MCF 10A (cell line): Measurements from ENCODE around the gene NFIB. TPM values are rescaled to one million over a fixed set of nuclear protein-coding genes. Genes with fewer than 3 reads are reported as not detected.

Experiments used
- BruUV-seq: library from RNA; stranded (reverse); fragments of 400-500 nt; replicated peaks from 2 replicates; lab custom pipeline; 2021; lab: Mats Ljungman, UMichigan
- CTCF ChIA-PET: fragments of 300-600 bp; sonication (Branson Sonifier 250); formaldehyde crosslinking; extraction: SDS; loops from one replicate; lab custom pipeline; 2021; ENCODE audit warnings: antibody characterized with exemption, inconsistent platforms; lab: Yijun Ruan, JAX
- POLR2A ChIA-PET: fragments of 300-600, 350-650 bp; sonication (Branson Sonifier 250); formaldehyde crosslinking; extraction: SDS; loops from one replicate; lab custom pipeline; 2020; ENCODE audit warnings: antibody characterized with exemption, inconsistent platforms; lab: Yijun Ruan, JAX
- DNase-seq: peaks from one replicate; pipeline ENCODE4 v3.0.0-alpha.2; 2018; ENCODE audit not compliant: unreplicated experiment
- H3K27ac Mint-ChIP-seq: one replicate; pipeline ENCODE4 v1.8.0; 2022; ENCODE audit warnings: mild to moderate bottlenecking, low read depth, mixed read lengths; ENCODE audit not compliant: unreplicated experiment
- H3K27me3 Mint-ChIP-seq: one replicate; pipeline ENCODE4 v1.8.0; 2022; ENCODE audit warnings: mixed read lengths; ENCODE audit not compliant: insufficient read depth, unreplicated experiment
- H3K36me3 Mint-ChIP-seq: one replicate; pipeline ENCODE4 v1.8.0; 2022; ENCODE audit warnings: mild to moderate bottlenecking, moderate library complexity, mixed read lengths; ENCODE audit not compliant: insufficient read depth, unreplicated experiment
- H3K4me1 Mint-ChIP-seq: one replicate; pipeline ENCODE4 v1.8.0; 2022; ENCODE audit warnings: mixed read lengths; ENCODE audit not compliant: insufficient read depth, unreplicated experiment
- H3K4me3 Mint-ChIP-seq: one replicate; pipeline ENCODE4 v1.8.0; 2022; ENCODE audit warnings: mild to moderate bottlenecking, moderate library complexity, mixed read lengths; ENCODE audit not compliant: unreplicated experiment
- H3K9me3 Mint-ChIP-seq: one replicate; pipeline ENCODE4 v1.8.0; 2022; ENCODE audit warnings: mixed read lengths; ENCODE audit not compliant: unreplicated experiment
- intact Hi-C: fragments of 100-400 bp; cut with micrococcal nuclease; formaldehyde crosslinking; loops from 2 replicates; pipeline ENCODE4 v1.14.1; 2022
- total RNA-seq: library from RNA; stranded (reverse); gene quantifications from 2 replicates; pipeline ENCODE4 v1.2.3, GENCODE V29; 2022
- TF ChIP-seq, protein P1 (sequence below): fragments of 200-600 bp; IDR thresholded peaks from one replicate; pipeline ENCODE4 v1.8.0; 2022; ENCODE audit warnings: antibody characterized with exemption, mild to moderate bottlenecking; ENCODE audit not compliant: unreplicated experiment

Gene NFIB
- total RNA-seq, 1 experiment from 2014 or later = 70.8 TPM

DNA sequence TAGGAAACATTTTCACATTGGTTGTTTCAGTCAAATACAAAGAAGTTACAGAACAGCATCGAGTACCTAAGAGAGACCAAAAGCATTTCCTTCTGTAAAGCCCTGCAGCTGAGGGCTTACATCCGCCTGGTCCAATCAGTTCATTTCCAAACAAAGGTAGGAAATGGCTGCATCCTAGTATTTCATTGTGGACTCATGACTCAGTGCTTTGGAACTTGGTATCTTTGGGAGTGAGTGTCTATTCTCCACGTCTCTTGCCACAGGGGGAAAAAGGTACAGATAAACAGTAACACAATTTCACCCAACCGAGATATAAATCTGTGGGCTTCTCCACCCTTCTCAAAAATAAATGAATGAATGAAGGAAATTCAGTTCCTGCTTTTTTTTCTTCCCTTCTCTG lies 75.4 kb downstream of the NFIB start:
- peak; percentile 86 for DNase-seq
- Mint-ChIP-seq H3K4me1 (peaks cover 42% of the 10 kb centered on the region), H3K4me3 (peak overlapping the region; percentile 66), H3K36me3 (peaks cover 3% of the 10 kb centered on the region), H3K27me3 (no peaks in the 10 kb centered on the region), H3K9me3 (no peaks in the 10 kb centered on the region), H3K27ac (peak overlapping the region; percentile 84)
- CTCF ChIA-PET = interaction anchor here (0.6 to 1.0 kb wide), 2 partner anchors 11 to 16 kb away, joined by 3 to 4 read pairs; no protein-coding TSS in a partner anchor
- BruUV-seq = no TSS peak
- TF ChIP-seq, protein P1, sequence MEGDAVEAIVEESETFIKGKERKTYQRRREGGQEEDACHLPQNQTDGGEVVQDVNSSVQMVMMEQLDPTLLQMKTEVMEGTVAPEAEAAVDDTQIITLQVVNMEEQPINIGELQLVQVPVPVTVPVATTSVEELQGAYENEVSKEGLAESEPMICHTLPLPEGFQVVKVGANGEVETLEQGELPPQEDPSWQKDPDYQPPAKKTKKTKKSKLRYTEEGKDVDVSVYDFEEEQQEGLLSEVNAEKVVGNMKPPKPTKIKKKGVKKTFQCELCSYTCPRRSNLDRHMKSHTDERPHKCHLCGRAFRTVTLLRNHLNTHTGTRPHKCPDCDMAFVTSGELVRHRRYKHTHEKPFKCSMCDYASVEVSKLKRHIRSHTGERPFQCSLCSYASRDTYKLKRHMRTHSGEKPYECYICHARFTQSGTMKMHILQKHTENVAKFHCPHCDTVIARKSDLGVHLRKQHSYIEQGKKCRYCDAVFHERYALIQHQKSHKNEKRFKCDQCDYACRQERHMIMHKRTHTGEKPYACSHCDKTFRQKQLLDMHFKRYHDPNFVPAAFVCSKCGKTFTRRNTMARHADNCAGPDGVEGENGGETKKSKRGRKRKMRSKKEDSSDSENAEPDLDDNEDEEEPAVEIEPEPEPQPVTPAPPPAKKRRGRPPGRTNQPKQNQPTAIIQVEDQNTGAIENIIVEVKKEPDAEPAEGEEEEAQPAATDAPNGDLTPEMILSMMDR = no peak
- intact Hi-C loops = loop anchor here (5.0 kb wide), 1 partner anchor 74 kb away; the partner anchor contains the start of gene NFIB
- POLR2A ChIA-PET = interaction anchor here (0.7 to 6.9 kb wide), 21 partner anchors 9 to 421 kb away, joined by 3 to 56 read pairs (median 4); no protein-coding TSS in a partner anchor

DNA sequence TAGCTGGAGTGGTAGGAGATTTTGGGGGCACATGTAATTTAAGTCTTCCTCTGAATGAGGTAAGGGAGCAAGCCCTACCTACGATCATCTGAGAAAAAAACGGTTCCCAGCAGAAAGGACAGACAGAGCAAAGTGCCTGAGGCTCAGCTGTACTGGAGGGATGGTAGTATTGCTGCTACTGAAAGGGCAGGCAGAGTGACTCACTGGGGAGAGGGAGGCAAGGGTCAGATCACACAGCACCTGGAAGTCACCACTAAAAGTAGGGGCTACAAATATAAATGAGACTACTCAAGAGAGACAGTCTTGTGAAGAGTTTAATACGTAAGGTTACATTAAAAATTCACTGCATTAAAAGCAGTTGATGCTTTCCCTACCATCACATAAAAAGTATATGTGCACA lies 75.9 kb downstream of the NFIB start:
- DNase-seq = peak; percentile 84
- no peaks in the 10 kb centered on the region for H3K36me3 Mint-ChIP-seq
- TF ChIP-seq, protein P1 = no peak
- intact Hi-C loops = loop anchor here (5.0 kb wide), 1 partner anchor 74 kb away; the partner anchor contains the start of gene NFIB
- H3K4me3 Mint-ChIP-seq = peak overlapping the region; percentile 66
- CTCF ChIA-PET = interaction anchor here (0.6 to 1.2 kb wide), 4 partner anchors 16 to 162 kb away, joined by 3 read pairs; no protein-coding TSS in a partner anchor
- H3K4me1 Mint-ChIP-seq = peaks cover 42% of the 10 kb centered on the region
- BruUV-seq = no TSS peak
- peak overlapping the region; percentile 84 for H3K27ac Mint-ChIP-seq
- POLR2A ChIA-PET = interaction anchor here (0.6 to 6.9 kb wide), 19 partner anchors 10 to 421 kb away, joined by 3 to 56 read pairs (median 4); no protein-coding TSS in a partner anchor
- no peaks in the 10 kb centered on the region for H3K27me3 Mint-ChIP-seq
- no peaks in the 10 kb centered on the region for H3K9me3 Mint-ChIP-seq

DNA sequence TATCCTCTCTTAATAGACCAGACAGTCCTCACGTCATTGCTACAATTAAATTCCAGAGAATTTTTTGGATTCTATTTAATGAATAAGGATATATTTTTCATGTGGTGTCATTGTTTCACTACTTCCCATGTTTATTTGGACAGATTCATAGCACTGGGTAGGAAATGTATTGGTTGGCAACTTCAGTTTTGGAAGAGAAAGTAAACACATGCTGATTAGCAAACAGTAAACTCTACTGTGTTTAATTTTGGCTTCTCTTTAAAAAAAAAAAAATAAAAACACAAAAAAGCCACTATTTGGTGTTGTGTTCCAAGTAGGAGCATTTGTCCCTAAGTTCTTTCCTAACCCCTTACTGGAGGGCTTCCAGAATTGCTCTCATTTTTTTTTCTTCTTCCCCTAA lies 77.3 kb downstream of the NFIB start:
- Mint-ChIP-seq H3K4me1 (peaks cover 42% of the 10 kb centered on the region), H3K27me3 (no peaks in the 10 kb centered on the region), H3K9me3 (no peaks in the 10 kb centered on the region), H3K27ac (peak overlapping the region; percentile 84), H3K4me3 (no peak overlapping the region), H3K36me3 (no peaks in the 10 kb centered on the region)
- BruUV-seq = no TSS peak
- DNase-seq = no peak
- POLR2A ChIA-PET = interaction anchor here (0.7 to 6.9 kb wide), 3 partner anchors 14 to 38 kb away, joined by 3 to 56 read pairs (median 3); no protein-coding TSS in a partner anchor
- CTCF ChIA-PET = interaction anchor here (0.7 to 1.2 kb wide), 3 partner anchors 24 to 164 kb away, joined by 3 to 4 read pairs (median 3); no protein-coding TSS in a partner anchor
- TF ChIP-seq, protein P1 = no peak
- intact Hi-C loops = loop anchor here (5.0 kb wide), 1 partner anchor 76 kb away; the partner anchor contains the start of gene NFIB

DNA sequence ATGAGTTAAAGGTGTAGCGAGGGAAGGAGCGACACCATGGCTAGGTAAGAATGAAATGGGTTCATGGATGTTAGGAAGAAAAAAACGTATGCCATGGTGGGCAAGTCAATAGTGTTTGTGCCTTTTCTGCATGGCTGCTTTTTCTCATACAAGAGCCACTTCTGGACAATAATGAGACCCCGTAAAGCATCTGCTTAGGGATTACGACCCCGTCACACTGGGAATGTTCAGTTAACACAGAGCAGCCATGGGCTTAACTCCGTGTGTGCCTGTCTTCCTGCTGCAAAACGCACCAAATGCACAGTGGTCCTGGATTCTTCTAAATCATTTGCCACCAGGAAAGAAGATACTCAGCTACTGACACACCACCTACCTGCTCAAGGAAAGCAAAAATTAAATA lies 81.8 kb downstream of the NFIB start:
- intact Hi-C loops = no loop called here
- H3K9me3 Mint-ChIP-seq = no peaks in the 10 kb centered on the region
- no peak for DNase-seq
- no peak overlapping the region for H3K27ac Mint-ChIP-seq
- no TSS peak for BruUV-seq
- H3K4me3 Mint-ChIP-seq = no peak overlapping the region
- TF ChIP-seq, protein P1 = no peak
- H3K36me3 Mint-ChIP-seq = no peaks in the 10 kb centered on the region
- peaks cover 4% of the 10 kb centered on the region for H3K4me1 Mint-ChIP-seq
- POLR2A ChIA-PET = interaction anchor here (0.9 kb wide), 1 partner anchor 11 kb away, joined by 3 read pairs; no protein-coding TSS in a partner anchor
- no peaks in the 10 kb centered on the region for H3K27me3 Mint-ChIP-seq
- CTCF ChIA-PET = interaction anchor here (0.7 kb wide), 1 partner anchor 27 kb away, joined by 3 read pairs; no protein-coding TSS in a partner anchor
